ENCODE measurements around the gene DLEU7. TPM values are rescaled to one million over a fixed set of nuclear protein-coding genes. Genes with fewer than 3 reads are reported as not detected.
A peak's percentile ranks its signal among the peaks of the same experiment; 100 is the strongest.

Gene DLEU7
- under 1 TPM in 2 of 4 donors, not detected in 2; 0.11 to 0.13 TPM for total RNA-seq

DNA sequence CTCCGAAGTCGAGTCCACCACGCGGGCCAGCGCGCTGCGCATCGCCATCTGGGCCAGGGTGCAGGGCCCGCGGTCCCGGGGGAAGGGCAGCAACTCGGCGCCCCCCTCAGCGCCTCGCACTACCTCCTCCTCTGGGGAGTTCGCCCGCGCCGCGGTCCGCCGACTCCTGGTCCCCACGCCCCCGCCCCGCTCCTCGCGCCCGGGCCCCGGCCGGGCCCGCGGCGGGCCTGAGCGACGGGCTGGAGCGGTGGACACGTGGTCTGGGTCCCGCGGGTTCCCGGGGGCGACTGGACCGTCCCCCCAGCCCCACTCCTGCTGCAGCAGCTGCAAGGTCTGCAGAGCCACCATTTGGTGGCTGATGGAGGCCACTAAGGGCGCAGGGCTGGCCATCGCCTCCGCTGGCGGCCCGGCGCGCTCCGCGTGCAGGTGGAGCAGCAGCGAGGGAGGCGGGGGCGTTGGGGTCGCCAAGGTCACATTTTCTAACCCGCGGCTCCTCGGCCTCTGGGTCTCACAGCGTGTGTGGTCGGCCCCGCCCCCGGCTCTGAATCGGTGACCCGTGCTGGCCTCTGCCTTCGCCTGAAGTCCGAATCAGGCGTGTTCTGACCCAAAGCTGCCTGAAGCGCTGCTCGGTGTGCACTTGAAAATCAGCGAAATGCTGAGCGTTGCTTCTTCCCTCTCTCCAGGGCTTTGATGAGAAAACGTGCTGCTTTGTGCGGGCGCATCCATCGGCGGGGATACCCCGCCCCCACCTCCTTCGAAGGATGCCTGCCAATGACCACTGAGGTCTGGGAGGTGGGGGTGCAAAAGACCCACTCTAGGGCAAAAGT, at the start of gene DLEU7:
Gene DLEU7 (minus strand): TSS at position 436 of the 827 bp plus-strand sequence. CDS start 46 bp downstream, at position 390.
- H3K4me1 ChIP-seq: peaks cover 16 to 30% of the 10 kb centered on the region in 2 donors
- DNase-seq: peak; percentile 21
- H3K27me3 ChIP-seq: no peaks in the 10 kb centered on the region
- TF ChIP-seq POLR2A (IDR thresholded peaks at IDR 0.05): no peak
- no peak for TF ChIP-seq CTCF (IDR thresholded peaks at IDR 0.05)
- no peaks in the 10 kb centered on the region for H3K36me3 ChIP-seq
- no peaks in the 10 kb centered on the region for H3K9me3 ChIP-seq
- 39 to 40% methylated on average over 12 to 19 of the region's 78 CpGs for WGBS, 2 donors
- intact Hi-C loops (cut with DNase I): no loop called here
- peak within 1 kb of the TSS in 2 of 3 donors; percentile 30 to 33 for H3K27ac ChIP-seq
- H3K4me3 ChIP-seq (replicated peaks in 1 of 3): peak within 1 kb of the TSS in 2 of 3 donors; percentile 7 to 24

GRCh38 chr13:50892210-50892944, 48.9 kb upstream of the DLEU7 start:
- Histone ChIP-seq H3K27ac (no peak overlapping the region), H3K4me1 (peaks cover 3 to 5% of the 10 kb centered on the region in 2 donors), H3K4me3 (replicated peaks in 1 of 3) (no peak overlapping the region), H3K9me3 (no peaks in the 10 kb centered on the region), H3K27me3 (no peaks in the 10 kb centered on the region), H3K36me3 (no peaks in the 10 kb centered on the region)
- no peak for TF ChIP-seq POLR2A (IDR thresholded peaks at IDR 0.05)
- TF ChIP-seq CTCF (IDR thresholded peaks at IDR 0.05): no peak
- intact Hi-C loops (cut with DNase I): no loop called here
- WGBS, 2 donors: 79 to 86% methylated on average over 7 of the region's 7 CpGs
- DNase-seq: no peak

- Histone ChIP-seq H3K4me3 (replicated peaks in 1 of 3) (no peak overlapping the region), H3K36me3 (no peaks in the 10 kb centered on the region), H3K9me3 (no peaks in the 10 kb centered on the region), H3K4me1 (peaks cover 3 to 5% of the 10 kb centered on the region in 2 donors), H3K27me3 (no peaks in the 10 kb centered on the region), H3K27ac (no peak overlapping the region)
- no peak for TF ChIP-seq POLR2A (IDR thresholded peaks at IDR 0.05)
- TF ChIP-seq CTCF (IDR thresholded peaks at IDR 0.05): no peak
- intact Hi-C loops (cut with DNase I): no loop called here
- no peak for DNase-seq
These were observed 47.7 kb upstream of the DLEU7 start for GRCh38 chr13:50891206-50891605.

DNA sequence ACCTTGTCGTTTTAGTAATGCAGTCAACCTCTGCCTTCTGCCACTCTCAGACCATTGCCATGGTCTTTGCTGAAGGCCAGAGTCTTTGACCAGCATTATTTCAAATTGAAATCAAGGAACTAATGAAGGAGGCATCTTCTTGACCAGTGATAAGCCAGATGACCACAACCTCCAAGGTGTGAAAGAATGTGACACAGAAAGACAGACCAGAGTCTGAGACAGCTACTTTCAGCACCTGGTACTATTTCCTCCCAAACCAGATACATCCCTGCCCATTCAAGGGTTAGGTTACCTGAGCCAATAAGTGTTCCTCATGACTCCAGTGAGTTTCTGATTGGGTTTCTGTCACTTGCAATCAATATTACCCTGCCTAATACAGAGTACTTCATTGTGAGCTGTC, 45.8 kb upstream of the DLEU7 start:
- H3K4me3 ChIP-seq (replicated peaks in 1 of 3): no peak overlapping the region
- no peaks in the 10 kb centered on the region for H3K9me3 ChIP-seq
- no peaks in the 10 kb centered on the region for H3K36me3 ChIP-seq
- no peak for DNase-seq
- H3K27ac ChIP-seq: no peak overlapping the region
- intact Hi-C loops (cut with DNase I): no loop called here
- TF ChIP-seq CTCF (IDR thresholded peaks at IDR 0.05): no peak
- TF ChIP-seq POLR2A (IDR thresholded peaks at IDR 0.05): no peak
- peaks cover under 1 to 2% of the 10 kb centered on the region in 2 donors for H3K4me1 ChIP-seq
- no peaks in the 10 kb centered on the region for H3K27me3 ChIP-seq
- 43 to 81% methylated on average over 1 of the region's 1 CpG for WGBS, 2 donors

- no peak for TF ChIP-seq CTCF (IDR thresholded peaks at IDR 0.05)
- TF ChIP-seq POLR2A (IDR thresholded peaks at IDR 0.05): no peak
- Histone ChIP-seq H3K36me3 (no peaks in the 10 kb centered on the region), H3K4me1 (no peaks in the 10 kb centered on the region), H3K9me3 (no peaks in the 10 kb centered on the region), H3K27me3 (no peaks in the 10 kb centered on the region), H3K27ac (no peak overlapping the region), H3K4me3 (replicated peaks in 1 of 3) (no peak overlapping the region)
- 55 to 96% methylated on average over 1 of the region's 1 CpG for WGBS, 2 donors
- DNase-seq: no peak
- intact Hi-C loops (cut with DNase I): no loop called here
These were observed 44.9 kb upstream of the DLEU7 start for GRCh38 chr13:50888362-50888761.
